ENCODE data around the gene WNK4. TPM values are rescaled to one million over a fixed set of nuclear protein-coding genes. Genes with fewer than 3 reads are reported as not detected.
A peak's percentile ranks its signal among the peaks of the same experiment; 100 is the strongest.

The WNK4 gene
- total and polyA plus RNA-seq, 7 donors = 0.28 to 14.4 (median 13.6) TPM; not detected in 3

GRCh38 chr17:42817866-42818265, 37.5 kb downstream of the WNK4 start:
- WGBS, 2 donors = 60 to 74% methylated on average over 1 of the region's 1 CpG
- TF ChIP-seq POLR2A (IDR thresholded peaks at IDR 0.05) (no peak), POLR2AphosphoS5 (IDR thresholded peaks at IDR 0.05) (no peak), CTCF (IDR thresholded peaks at IDR 0.05) (no peak), EP300 (IDR thresholded peaks at IDR 0.05) (no peak)
- no peaks in the 10 kb centered on the region for H3K9me3 ChIP-seq
- H3K27me3 ChIP-seq = no peaks in the 10 kb centered on the region
- H3K4me3 ChIP-seq = no peak overlapping the region
- peaks cover 37 to 97% (median 64%) of the 10 kb centered on the region in 4 donors for H3K36me3 ChIP-seq
- no peak overlapping the region for H3K27ac ChIP-seq
- no peak for DNase-seq
- intact Hi-C loops (cut with DNase I) = no loop called here
- peaks cover 0 to 18% (median 5%) of the 10 kb centered on the region in 4 donors for H3K4me1 ChIP-seq

GRCh38 chr17:42818379-42818778, 38.0 kb downstream of the WNK4 start:
- Histone ChIP-seq H3K36me3 (peaks cover 37 to 92% (median 62%) of the 10 kb centered on the region in 4 donors), H3K9me3 (no peaks in the 10 kb centered on the region), H3K4me1 (peaks cover 0 to 23% (median 10%) of the 10 kb centered on the region in 4 donors), H3K4me3 (no peak overlapping the region), H3K27ac (no peak overlapping the region), H3K27me3 (no peaks in the 10 kb centered on the region)
- TF ChIP-seq EP300 (IDR thresholded peaks at IDR 0.05) (no peak), CTCF (IDR thresholded peaks at IDR 0.05) (no peak), POLR2A (IDR thresholded peaks at IDR 0.05) (no peak), POLR2AphosphoS5 (IDR thresholded peaks at IDR 0.05) (no peak)
- WGBS, 2 donors = 87 to 91% methylated on average over 5 of the region's 5 CpGs
- no peak for DNase-seq
- intact Hi-C loops (cut with DNase I) = no loop called here

GRCh38 chr17:42819939-42820535, 39.6 kb downstream of the WNK4 start:
- no peak overlapping the region for H3K4me3 ChIP-seq
- 24 to 35% methylated on average over 2 of the region's 2 CpGs for WGBS, 2 donors
- H3K27ac ChIP-seq = no peak overlapping the region
- peak in 3 of 4 experiments; percentile 17 to 56 (median 27) for TF ChIP-seq CTCF (IDR thresholded peaks at IDR 0.05)
- no peak for TF ChIP-seq POLR2AphosphoS5 (IDR thresholded peaks at IDR 0.05)
- DNase-seq = no peak
- peaks cover 0 to 22% (median 18%) of the 10 kb centered on the region in 4 donors for H3K4me1 ChIP-seq
- no peaks in the 10 kb centered on the region for H3K9me3 ChIP-seq
- peaks cover 32 to 76% (median 49%) of the 10 kb centered on the region in 4 donors for H3K36me3 ChIP-seq
- intact Hi-C loops (cut with DNase I) = loop anchor here (5.0 to 10.0 kb wide), 2 partner anchors 98 to 245 kb away; partner anchors contain the start of gene PSMC3IP
- no peaks in the 10 kb centered on the region for H3K27me3 ChIP-seq

- Histone ChIP-seq H3K27me3 (no peaks in the 10 kb centered on the region), H3K27ac (no peak overlapping the region), H3K4me1 (peaks cover 0 to 21% (median 18%) of the 10 kb centered on the region in 4 donors), H3K4me3 (no peak overlapping the region), H3K9me3 (no peaks in the 10 kb centered on the region), H3K36me3 (peaks cover 20 to 64% (median 37%) of the 10 kb centered on the region in 4 donors)
- no peak for DNase-seq
- intact Hi-C loops (cut with DNase I) = loop anchor here (5.0 to 10.0 kb wide), 2 partner anchors 99 to 246 kb away; partner anchors contain the start of gene PSMC3IP
- TF ChIP-seq EP300 (IDR thresholded peaks at IDR 0.05) (no peak), POLR2A (IDR thresholded peaks at IDR 0.05) (no peak), CTCF (IDR thresholded peaks at IDR 0.05) (no peak), POLR2AphosphoS5 (IDR thresholded peaks at IDR 0.05) (no peak)
- 91 to 96% methylated on average over 7 of the region's 7 CpGs for WGBS, 2 donors
These were observed 40.8 kb downstream of the WNK4 start for GRCh38 chr17:42821176-42821575.
